Esophagus squamous epithelium (tissue), 4 donors: ENCODE measurements around the gene CTCFL.

Experiments used
- POLR2A ChIP-seq, 4 donors: fragments of 450-650 bp; IDR thresholded peaks; one replicate each; pipeline ENCODE4 v1.6.1; 2017; ENCODE audit warnings: antibody characterized with exemption in 4 of 4, mild to moderate bottlenecking in 4 of 4, moderate library complexity in 3 of 4
- TF ChIP-seq, protein P1 (sequence below), 6 experiments: fragments of 450-650 bp in 4 of 6; fragments of 200-600 bp in 2 of 6; sonication (generic) in 2 of 6; IDR thresholded peaks; one replicate each; pipeline ENCODE4 v1.5.1; 2016 to 2019; ENCODE audit warnings: antibody characterized with exemption in 6 of 6, mild to moderate bottlenecking in 4 of 6, moderate library complexity in 4 of 6

GRCh38 chr20:57559658-57560553 is 35.0 kb upstream of the CTCFL start:
- TF ChIP-seq, protein P1, sequence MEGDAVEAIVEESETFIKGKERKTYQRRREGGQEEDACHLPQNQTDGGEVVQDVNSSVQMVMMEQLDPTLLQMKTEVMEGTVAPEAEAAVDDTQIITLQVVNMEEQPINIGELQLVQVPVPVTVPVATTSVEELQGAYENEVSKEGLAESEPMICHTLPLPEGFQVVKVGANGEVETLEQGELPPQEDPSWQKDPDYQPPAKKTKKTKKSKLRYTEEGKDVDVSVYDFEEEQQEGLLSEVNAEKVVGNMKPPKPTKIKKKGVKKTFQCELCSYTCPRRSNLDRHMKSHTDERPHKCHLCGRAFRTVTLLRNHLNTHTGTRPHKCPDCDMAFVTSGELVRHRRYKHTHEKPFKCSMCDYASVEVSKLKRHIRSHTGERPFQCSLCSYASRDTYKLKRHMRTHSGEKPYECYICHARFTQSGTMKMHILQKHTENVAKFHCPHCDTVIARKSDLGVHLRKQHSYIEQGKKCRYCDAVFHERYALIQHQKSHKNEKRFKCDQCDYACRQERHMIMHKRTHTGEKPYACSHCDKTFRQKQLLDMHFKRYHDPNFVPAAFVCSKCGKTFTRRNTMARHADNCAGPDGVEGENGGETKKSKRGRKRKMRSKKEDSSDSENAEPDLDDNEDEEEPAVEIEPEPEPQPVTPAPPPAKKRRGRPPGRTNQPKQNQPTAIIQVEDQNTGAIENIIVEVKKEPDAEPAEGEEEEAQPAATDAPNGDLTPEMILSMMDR (IDR thresholded peaks at IDR 0.05) = no peak
- no peak for TF ChIP-seq POLR2A (IDR thresholded peaks at IDR 0.05)
